NT2/D1 (cell line): Measurements from ENCODE around the gene KRTAP5-8.
"Not testable (repeated sequence)": the region's sequence is repeated elsewhere in the genome, so short reads cannot be mapped to it uniquely, and the experiment has no call there.

Source experiments
- DNase-seq: peaks from one replicate; pipeline ENCODE4 v3.0.0-alpha.2; 2011; ENCODE audit warnings: low read depth, low spot score
- H3K27me3 ChIP-seq: 2 replicates; pipeline ENCODE4 v1.6.0; 2011; ENCODE audit warnings: mild to moderate bottlenecking; ENCODE audit not compliant: insufficient read length, insufficient read depth
- H3K36me3 ChIP-seq: 2 replicates; pipeline ENCODE4 v1.6.1; 2011; ENCODE audit warnings: mild to moderate bottlenecking, low read length, mixed read lengths; ENCODE audit not compliant: insufficient read depth, insufficient read length
- H3K4me1 ChIP-seq: 2 replicates; pipeline ENCODE4 v1.5.1; 2011; ENCODE audit not compliant: insufficient read depth, insufficient read length
- H3K4me3 ChIP-seq: 2 replicates; pipeline ENCODE4 v1.5.1; 2011; ENCODE audit warnings: low read depth; ENCODE audit not compliant: insufficient read length
- H3K9ac ChIP-seq: 2 replicates; pipeline ENCODE4 v1.6.0; 2011; ENCODE audit warnings: low read depth; ENCODE audit not compliant: insufficient read length
- H3K9me3 ChIP-seq: 2 replicates; pipeline ENCODE4 v1.5.1; 2011; ENCODE audit warnings: mild to moderate bottlenecking, low read length; ENCODE audit not compliant: insufficient read depth
- SUZ12 ChIP-seq: IDR thresholded peaks from 2 replicates; pipeline ENCODE4 v1.6.1; 2011; ENCODE audit not compliant: insufficient read length, insufficient read depth; ENCODE audit errors: extremely low read depth
- YY1 ChIP-seq: IDR thresholded peaks from 2 replicates; pipeline ENCODE4 v1.6.1; 2011; ENCODE audit not compliant: insufficient read length, insufficient read depth
- ZNF274 ChIP-seq: IDR thresholded peaks from 2 replicates; pipeline ENCODE4 v1.6.1; 2011; ENCODE audit warnings: mild to moderate bottlenecking, low read depth, low read length

The KRTAP5-8 gene

DNA sequence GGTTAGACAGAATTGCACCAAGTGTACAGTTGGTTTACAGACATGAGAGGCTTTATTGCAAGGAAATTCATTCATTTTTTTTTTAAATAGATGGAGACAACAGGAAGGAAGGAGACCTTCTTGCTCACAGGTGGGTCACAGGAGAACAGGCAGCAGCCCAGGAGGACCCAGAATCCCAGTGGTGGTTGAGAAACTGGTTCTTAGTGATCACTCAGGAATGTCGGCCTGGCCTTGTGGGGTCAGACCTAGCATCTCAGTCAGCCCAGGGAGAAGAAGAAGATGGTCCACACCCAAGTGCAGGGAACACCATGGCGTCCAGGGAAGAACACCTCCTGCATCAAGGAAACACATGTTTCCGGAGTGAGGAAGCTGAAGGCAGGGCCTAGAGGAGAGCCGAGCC, 44.0 kb downstream of the KRTAP5-8 start:
- no peak overlapping the region for H3K9ac ChIP-seq
- no peak for DNase-seq
- H3K36me3 ChIP-seq: no peaks in the 10 kb centered on the region
- no peak overlapping the region for H3K4me3 ChIP-seq
- no peak for TF ChIP-seq ZNF274
- no peak for TF ChIP-seq SUZ12
- TF ChIP-seq YY1: no peak
- H3K4me1 ChIP-seq: no peaks in the 10 kb centered on the region
- H3K27me3 ChIP-seq: no peaks in the 10 kb centered on the region
- no peaks in the 10 kb centered on the region for H3K9me3 ChIP-seq

DNA sequence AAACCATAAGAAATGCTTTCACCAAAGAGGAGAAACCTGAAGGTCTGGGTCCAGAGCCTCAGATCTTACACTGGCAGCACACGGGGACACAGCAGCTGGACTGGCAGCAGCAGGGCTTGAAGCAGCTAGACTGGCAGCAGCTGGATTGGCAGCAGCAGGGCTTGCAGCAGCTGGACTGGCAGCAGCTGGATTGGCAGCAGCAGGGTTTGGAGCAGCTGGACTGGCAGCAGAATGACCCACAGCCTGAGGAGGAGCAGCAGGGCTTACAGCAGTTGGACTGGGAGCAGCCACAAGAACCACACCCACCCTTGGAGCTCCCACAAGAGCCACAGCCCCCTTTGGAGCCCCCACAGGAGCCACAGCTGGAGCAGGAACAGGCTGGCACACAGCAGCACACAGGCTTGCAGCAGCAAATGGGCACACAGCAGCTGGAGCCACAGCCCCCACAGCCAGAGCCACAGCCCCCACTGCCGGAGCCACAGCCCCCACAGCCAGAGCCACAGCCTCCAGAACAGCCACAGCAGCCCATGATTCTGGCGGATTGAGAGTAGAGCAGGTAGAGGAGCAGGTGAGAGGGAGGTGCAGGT, 44.6 kb downstream of the KRTAP5-8 start, which contains the start of gene KRTAP5-11:
Gene KRTAP5-11 (minus strand): TSS at position 567 of the 587 bp plus-strand sequence. CDS start 38 bp downstream, at position 529.
- no peak for TF ChIP-seq ZNF274
- TF ChIP-seq SUZ12: no peak
- no peak for TF ChIP-seq YY1
- no peak within 1 kb of the TSS for H3K4me3 ChIP-seq
- no peak within 1 kb of the TSS for H3K9ac ChIP-seq

DNA sequence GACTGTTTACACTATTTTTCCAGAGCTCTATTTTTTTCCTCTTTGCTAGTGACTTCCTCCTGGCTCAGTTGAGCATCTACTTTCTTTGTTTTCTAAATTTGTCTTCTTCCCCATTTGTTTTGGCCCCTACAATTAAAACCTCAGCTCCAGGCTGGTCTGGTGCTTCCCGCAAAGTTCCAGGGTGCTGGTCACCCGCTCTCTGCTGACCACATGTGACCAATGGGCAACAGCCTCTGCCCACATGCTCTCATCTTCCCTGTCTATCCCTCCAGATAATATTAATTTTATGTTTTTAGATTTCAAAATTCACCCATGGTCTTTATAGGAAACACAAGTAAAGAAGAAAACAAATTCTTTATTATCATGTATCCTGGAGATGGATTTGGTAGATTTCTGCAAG, 45.1 kb downstream of the KRTAP5-8 start:
- H3K9me3 ChIP-seq, H3K4me1 ChIP-seq, H3K9ac ChIP-seq, H3K4me3 ChIP-seq, DNase-seq, H3K27me3 ChIP-seq, H3K36me3 ChIP-seq: not testable (repeated sequence)

More for the DNA sequence above, 44.6 kb downstream of the KRTAP5-8 start, which contains the start of gene KRTAP5-11:
- Histone ChIP-seq H3K4me1 (no peaks in the 10 kb centered on the region), H3K36me3 (no peaks in the 10 kb centered on the region), H3K27me3 (no peaks in the 10 kb centered on the region), H3K9me3 (no peaks in the 10 kb centered on the region)
- no peak for DNase-seq

DNA sequence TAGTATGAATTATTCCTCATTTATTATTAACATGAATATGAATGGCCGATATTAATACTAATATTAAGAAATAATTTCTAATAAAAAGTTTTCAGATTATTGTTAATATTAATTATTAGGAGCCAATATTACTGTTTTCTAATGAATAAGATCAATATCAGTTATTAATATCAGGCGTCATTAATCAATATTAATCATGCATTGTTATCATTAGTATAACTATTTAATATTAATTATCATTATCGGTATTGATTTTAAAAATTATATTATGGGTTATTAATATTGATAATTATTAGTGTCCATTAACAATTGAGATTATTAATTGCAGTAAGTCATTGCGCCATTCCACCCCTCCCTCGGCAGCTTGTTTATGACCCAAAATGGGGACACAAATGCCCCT, 47.8 kb downstream of the KRTAP5-8 start:
- DNase-seq, H3K4me3 ChIP-seq, H3K4me1 ChIP-seq, H3K9me3 ChIP-seq, H3K9ac ChIP-seq, H3K36me3 ChIP-seq, H3K27me3 ChIP-seq: not testable (repeated sequence)

DNA sequence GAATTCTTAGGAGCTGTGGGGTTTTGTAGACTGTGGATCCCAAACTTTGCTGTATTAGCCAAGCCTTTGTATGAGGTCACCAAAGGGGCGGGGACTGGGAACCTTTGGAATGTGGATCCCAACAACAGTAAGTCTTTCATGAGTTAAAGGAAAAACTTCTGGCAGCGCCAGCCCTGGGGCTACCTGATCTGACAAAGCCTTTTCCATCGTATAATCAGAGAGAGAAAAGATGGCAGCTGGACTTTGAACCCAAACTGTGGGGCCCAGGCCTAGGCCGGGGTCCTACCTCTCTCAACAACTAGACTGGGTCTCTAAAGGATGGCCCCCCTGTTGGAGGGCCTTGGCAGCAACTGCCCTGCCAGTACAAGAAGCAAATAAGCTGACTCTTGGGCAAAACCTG, 50.5 kb downstream of the KRTAP5-8 start:
- H3K4me1 ChIP-seq, H3K36me3 ChIP-seq, H3K9me3 ChIP-seq, H3K27me3 ChIP-seq, DNase-seq, H3K9ac ChIP-seq, H3K4me3 ChIP-seq: not testable (repeated sequence)
